GM19240 (cell line): ENCODE measurements around the gene MCC.

Experiments
- DNase-seq: peaks from one replicate; pipeline ENCODE4 v3.0.0; 2011; ENCODE audit warnings: low spot score; ENCODE audit not compliant: insufficient read length

Gene MCC

GRCh38 chr5:113249206-113249605 lies 239.0 kb downstream of the MCC start:
- no peak for DNase-seq

- DNase-seq = no peak
Observed at GRCh38 chr5:113246361-113246870, 241.8 kb downstream of the MCC start.

- DNase-seq = no peak
Observed at GRCh38 chr5:113245427-113246225, 242.6 kb downstream of the MCC start.

- DNase-seq = no peak
Observed at GRCh38 chr5:113244966-113245365, 243.3 kb downstream of the MCC start.

- DNase-seq = no peak
Observed at GRCh38 chr5:113243349-113243664, 244.9 kb downstream of the MCC start.

GRCh38 chr5:113242481-113243348 lies 245.5 kb downstream of the MCC start:
- DNase-seq = no peak

- DNase-seq = no peak
Observed at GRCh38 chr5:113240951-113241726, 247.1 kb downstream of the MCC start.

- no peak for DNase-seq
Observed at GRCh38 chr5:113240032-113240431, 248.2 kb downstream of the MCC start.

GRCh38 chr5:113237893-113238292 lies 250.4 kb downstream of the MCC start:
- DNase-seq = no peak

- no peak for DNase-seq
Observed at GRCh38 chr5:113236536-113237288, 251.5 kb downstream of the MCC start.

GRCh38 chr5:113235884-113236283 lies 252.4 kb downstream of the MCC start:
- no peak for DNase-seq

GRCh38 chr5:113234546-113234945 lies 253.7 kb downstream of the MCC start:
- no peak for DNase-seq

- DNase-seq = no peak
Observed at GRCh38 chr5:113233606-113234005, 254.6 kb downstream of the MCC start.

- DNase-seq = no peak
Observed at GRCh38 chr5:113232667-113233066, 255.6 kb downstream of the MCC start.

GRCh38 chr5:113232221-113232620 lies 256.0 kb downstream of the MCC start:
- DNase-seq = no peak

GRCh38 chr5:113231653-113232000 lies 256.6 kb downstream of the MCC start:
- no peak for DNase-seq

GRCh38 chr5:113230711-113231652 lies 257.3 kb downstream of the MCC start:
- no peak for DNase-seq

- no peak for DNase-seq
Observed at GRCh38 chr5:113227798-113228197, 260.5 kb downstream of the MCC start.

GRCh38 chr5:113226116-113226736 lies 262.0 kb downstream of the MCC start:
- DNase-seq = no peak
